Renal pelvis (tissue), 4 donors: ENCODE data around the gene GPR37L1. TPM values are rescaled to one million over a fixed set of nuclear protein-coding genes. Genes with fewer than 3 reads are reported as not detected.
"Not testable (repeated sequence)": the region's sequence is repeated elsewhere in the genome, so short reads cannot be mapped to it uniquely, and the experiment has no call there.

Source experiments
- DNase-seq: peaks from one replicate; pipeline ENCODE4 v3.0.0-alpha.2; 2013
- polyA plus RNA-seq, 3 donors: library from polyadenylated mRNA; unstranded; fragments of 120-200 nt; gene quantifications; one replicate each; pipeline ENCODE4 v1.2.1, GENCODE V29; 2013; ENCODE audit not compliant: insufficient read length in 3 of 3

Gene GPR37L1
- polyA plus RNA-seq, 3 donors = 0.09 to 0.13 (median 0.09) TPM

DNA sequence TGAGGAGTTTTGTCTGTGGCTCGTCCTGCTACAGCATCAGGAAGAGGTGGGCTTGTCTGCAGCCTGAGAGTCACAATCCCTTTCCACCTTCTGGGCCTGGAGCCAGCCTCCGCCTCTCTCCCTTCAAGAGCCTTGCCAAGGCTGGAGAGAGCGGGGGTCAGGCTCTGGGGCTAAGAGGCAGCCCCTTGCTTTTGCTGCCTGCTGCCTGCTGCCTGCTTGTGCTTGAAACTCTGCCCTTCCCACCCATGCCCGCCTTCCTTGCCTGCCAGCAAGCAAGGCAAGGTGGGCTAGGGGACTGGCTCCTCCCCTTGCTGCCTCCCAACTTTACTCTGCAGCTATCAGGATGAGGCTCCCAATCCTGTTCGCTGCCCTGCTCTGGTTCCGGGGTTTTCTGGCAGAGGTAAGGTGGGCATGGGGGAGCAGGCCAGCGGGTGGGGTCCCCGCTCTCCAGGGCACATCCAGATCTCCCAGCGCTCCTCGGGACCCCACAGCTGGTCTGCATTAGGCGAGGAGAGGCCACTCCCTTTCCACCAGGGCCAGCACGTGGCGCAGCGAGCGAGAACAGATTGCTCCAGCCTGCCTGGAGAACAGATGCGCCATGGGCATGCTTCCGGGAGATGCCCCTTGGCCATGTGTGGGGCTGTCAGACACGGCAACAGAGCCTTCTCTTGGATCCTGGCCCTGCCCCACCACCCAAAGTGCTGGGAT lies 45.1 kb downstream of the GPR37L1 start:
- no peak for DNase-seq

GRCh38 chr1:202168861-202169260 lies 46.1 kb downstream of the GPR37L1 start:
- no peak for DNase-seq

- DNase-seq = no peak
Observed at GRCh38 chr1:202170726-202171125, 48.0 kb downstream of the GPR37L1 start.

- no peak for DNase-seq
Observed at GRCh38 chr1:202171292-202172014, 48.7 kb downstream of the GPR37L1 start.

DNA sequence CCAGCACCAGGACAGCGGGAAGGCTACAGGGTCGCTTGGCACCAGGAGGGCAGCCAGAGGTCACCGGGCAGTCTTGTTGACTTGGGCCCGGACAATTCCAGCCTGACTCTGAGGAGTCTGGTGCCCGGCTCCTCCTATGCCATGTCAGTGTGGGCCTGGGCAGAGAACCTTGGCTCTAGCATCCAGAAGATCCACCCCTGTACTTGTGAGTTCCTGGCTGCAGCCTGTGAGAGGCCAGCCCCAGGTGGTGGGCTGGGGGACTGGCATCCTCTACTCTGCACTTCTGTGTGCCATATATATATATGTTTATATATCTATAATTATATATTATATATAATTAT lies 49.3 kb downstream of the GPR37L1 start:
- DNase-seq = no peak

DNA sequence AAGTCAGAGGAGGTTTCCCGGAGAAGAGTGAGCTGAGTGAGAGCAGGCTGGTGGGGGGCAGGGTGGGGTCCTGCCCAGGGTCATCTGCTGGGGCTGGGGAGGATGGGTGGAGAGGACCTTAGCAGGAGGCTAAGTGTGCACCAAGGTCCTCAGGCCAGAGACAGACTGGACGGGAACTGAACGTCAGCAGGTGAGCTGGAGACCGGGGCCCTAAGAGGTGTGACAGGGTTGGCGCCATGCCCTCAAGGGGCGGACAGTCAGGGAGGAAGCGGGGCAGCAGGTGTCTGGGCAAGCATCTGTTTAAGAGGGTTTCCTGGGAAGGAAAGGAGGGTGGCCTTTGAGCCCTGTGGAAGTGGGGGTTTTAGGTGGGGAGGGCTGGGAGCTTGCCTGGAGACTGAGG lies 51.3 kb downstream of the GPR37L1 start:
- DNase-seq = no peak

GRCh38 chr1:202176949-202177927 lies 54.5 kb downstream of the GPR37L1 start:
- no peak for DNase-seq

DNA sequence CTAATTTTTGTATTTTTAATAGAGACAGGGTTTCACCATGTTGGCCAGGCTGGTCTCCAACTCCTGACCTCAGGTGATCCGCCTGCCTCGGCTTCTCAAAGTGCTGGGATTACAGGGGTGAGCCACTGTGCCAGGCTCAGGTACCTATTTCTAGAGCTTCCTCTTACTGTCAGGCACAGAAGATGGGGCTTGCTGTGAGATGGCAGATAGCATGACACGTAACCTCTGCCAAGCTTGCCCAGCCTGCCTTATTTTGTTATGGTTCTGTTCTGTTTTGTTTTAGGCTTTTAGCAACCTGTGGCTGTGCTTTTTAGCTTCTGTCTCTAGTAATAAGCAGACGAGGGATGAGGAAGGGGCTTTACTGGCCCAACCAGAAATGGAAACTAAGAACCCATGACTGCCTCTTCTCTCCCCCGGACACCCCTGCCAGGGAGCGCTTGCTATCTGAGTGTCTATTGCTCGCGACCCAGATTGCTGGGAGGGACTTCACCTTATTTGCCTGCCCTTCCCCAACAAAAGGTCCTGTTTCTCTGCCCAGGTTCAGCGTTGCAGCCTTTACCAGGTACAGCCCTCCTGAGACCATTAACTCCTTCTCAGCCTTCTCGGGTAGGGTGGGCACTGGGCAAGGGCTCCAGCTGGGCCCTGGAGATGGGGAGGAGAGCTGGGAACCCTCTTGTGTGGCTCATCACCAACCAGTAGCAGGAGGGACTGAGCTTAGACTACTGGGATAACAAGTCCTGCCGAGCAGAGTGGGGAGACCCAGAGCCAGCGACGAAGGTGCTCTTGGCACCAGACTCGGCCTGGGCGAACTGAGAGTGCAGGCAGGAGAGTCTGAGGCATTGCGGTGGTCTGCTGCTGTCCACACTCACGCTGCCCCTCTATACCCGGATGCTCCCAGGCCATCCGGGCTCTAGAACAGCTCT lies 57.4 kb downstream of the GPR37L1 start:
- DNase-seq = no peak

DNA sequence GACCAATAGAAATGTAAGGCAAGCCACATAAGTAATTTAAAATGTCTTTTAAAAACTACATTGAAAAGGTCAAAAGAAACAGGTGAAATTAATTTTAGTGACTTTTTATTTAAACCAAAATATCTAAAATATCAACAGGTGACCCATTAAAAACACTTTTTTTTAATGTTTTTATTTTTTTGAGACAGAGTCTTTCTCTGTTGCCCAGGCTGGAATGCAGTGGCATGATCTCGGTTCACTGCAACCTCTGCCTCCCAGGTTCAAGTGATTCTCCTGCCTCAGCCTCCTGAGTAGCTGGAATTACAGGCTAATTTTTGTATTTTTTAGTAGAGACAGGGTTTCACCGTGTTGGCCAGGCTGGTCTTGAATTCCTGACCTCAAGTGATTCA lies 58.0 kb downstream of the GPR37L1 start:
- not testable (repeated sequence) for DNase-seq

DNA sequence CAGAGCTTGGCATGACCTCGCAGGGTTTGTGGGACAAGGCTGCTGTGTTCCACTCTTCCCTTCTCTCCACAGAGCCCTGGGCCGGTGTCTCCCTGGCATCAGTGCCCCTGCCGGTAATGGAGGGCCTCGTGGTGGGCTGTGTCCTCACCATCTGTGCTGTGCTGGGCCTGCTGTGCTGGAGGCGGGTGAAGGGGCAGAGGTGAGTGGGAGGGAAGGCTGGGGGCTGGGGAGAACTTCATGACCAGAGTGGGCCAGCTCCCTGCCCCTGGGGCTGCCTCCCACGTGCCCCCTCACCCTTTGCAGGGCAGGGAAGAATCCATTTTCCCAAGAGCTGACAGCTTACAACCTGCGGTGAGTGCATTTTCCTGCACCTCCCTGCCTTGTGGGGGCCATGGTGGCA lies 58.9 kb downstream of the GPR37L1 start:
- no peak for DNase-seq

DNA sequence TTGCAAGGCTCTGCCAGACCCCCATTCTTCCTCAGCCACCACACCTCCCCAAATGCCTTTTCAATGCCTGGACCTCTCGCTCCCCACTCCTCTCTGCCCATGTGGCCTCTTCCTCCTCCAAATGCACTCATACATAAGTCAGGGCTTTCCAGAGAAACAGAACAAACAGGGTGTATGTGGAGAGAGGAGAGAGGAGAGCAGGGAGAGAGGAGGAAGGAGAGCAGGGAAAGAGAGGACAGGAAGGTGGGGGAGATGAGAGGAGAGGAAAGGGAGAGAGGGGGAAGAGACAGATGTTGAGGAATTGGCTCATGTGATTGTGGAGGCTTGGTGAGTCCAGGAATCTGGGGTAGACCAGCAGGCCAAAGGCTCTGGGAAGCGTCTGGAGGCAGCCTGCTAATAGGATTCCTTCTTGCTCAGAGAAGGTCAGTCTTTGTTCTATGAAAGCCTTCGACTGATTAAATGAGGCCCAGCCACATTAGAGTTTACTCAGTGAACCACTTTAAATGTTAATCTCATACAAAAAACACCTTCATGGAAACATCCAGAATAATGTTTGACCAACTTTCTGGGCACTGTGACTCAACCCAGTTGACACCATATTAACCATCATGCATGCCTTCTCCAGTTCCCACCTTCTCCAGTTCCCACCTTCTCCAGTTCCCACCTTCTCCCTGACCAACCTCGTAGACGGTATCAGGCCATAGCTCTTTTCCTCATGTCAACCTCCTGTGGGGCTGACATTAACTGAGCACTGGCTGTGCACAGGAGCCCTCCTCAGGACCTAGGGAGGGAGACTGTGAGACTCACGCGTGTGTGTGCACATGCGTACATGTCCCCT lies 59.5 kb downstream of the GPR37L1 start:
- no peak for DNase-seq

Other genes with a start within 250 kb of the GPR37L1 start
- 10 to 100 TPM; 16.2 to 17.1 (median 16.9) TPM for gene SHISA4, start 234.0 kb upstream of the GPR37L1 start, polyA plus RNA-seq
- gene LMOD1, start 176.4 kb upstream of the GPR37L1 start, polyA plus RNA-seq = 1 to 10 TPM; 3.4 to 4.2 (median 4.1) TPM
- gene TIMM17A, start 167.4 kb upstream of the GPR37L1 start, polyA plus RNA-seq = 10 to 100 TPM; 62.0 to 64.3 (median 63.8) TPM
- 10 to 100 TPM; 60.1 to 72.8 (median 70.9) TPM for gene RNPEP, start 140.3 kb upstream of the GPR37L1 start, polyA plus RNA-seq
- gene ELF3, start 112.3 kb upstream of the GPR37L1 start, polyA plus RNA-seq = 10 to 100 TPM; 53.4 to 89.2 (median 66.6) TPM
- 10 to 100 TPM; 41.1 to 45.2 (median 41.2) TPM for gene ARL8A, start 21.8 kb downstream of the GPR37L1 start, polyA plus RNA-seq
- 1 to 10 TPM; 1.0 to 2.0 (median 1.3) TPM for gene PTPN7, start 37.7 kb downstream of the GPR37L1 start, polyA plus RNA-seq
- 1 to 10 TPM in 2 of 3 donors, under 1 TPM in 1; 0.86 to 1.1 (median 1.0) TPM for gene LGR6, start 70.9 kb downstream of the GPR37L1 start, polyA plus RNA-seq
- gene UBE2T, start 219.0 kb downstream of the GPR37L1 start, polyA plus RNA-seq = 10 to 100 TPM; 30.5 to 34.7 (median 34.1) TPM
- gene PPP1R12B, start 225.8 kb downstream of the GPR37L1 start, polyA plus RNA-seq = 10 to 100 TPM; 13.3 to 23.1 (median 20.4) TPM